H9 (cell line): ENCODE results near the gene NRXN2. TPM values are rescaled to one million over a fixed set of nuclear protein-coding genes. Genes with fewer than 3 reads are reported as not detected.

Experiments
- DNase-seq: peaks from one replicate; pipeline ENCODE4 v3.0.0-alpha.2; 2017
- H2AFZ ChIP-seq: one replicate; pipeline ENCODE4 v1.6.1; 2013; ENCODE audit warnings: mild to moderate bottlenecking, low read length, control low read depth, moderate library complexity
- H2AK5ac ChIP-seq: 2 replicates; pipeline ENCODE4 v1.6.1; 2013; ENCODE audit warnings: low read length, control low read depth, mixed read lengths; ENCODE audit not compliant: insufficient read length
- H2BK120ac ChIP-seq: one replicate; pipeline ENCODE4 v1.6.1; 2013; ENCODE audit warnings: low read depth, mild to moderate bottlenecking, low read length, control low read depth, inconsistent platforms; ENCODE audit not compliant: poor library complexity, severe bottlenecking
- H2BK12ac ChIP-seq: 2 replicates; pipeline ENCODE4 v1.6.1; 2013; ENCODE audit warnings: low read length, control low read depth, mixed read lengths, low read depth; ENCODE audit not compliant: insufficient read length
- H2BK15ac ChIP-seq: 2 replicates; pipeline ENCODE4 v1.6.1; 2013; ENCODE audit warnings: low read depth, low read length, control low read depth
- H2BK20ac ChIP-seq: one replicate; pipeline ENCODE4 v1.6.1; 2013; ENCODE audit warnings: low read depth, mild to moderate bottlenecking, low read length, control low read depth, inconsistent platforms; ENCODE audit not compliant: poor library complexity, severe bottlenecking
- H2BK5ac ChIP-seq: 2 replicates; pipeline ENCODE4 v1.6.1; 2013; ENCODE audit warnings: low read length, control low read depth, mixed read lengths; ENCODE audit not compliant: insufficient read length
- H3K14ac ChIP-seq: 2 replicates; pipeline ENCODE4 v1.6.1; 2013; ENCODE audit warnings: low read length, control low read depth; ENCODE audit not compliant: insufficient read depth
- H3K18ac ChIP-seq: 2 replicates; pipeline ENCODE4 v1.6.1; 2013; ENCODE audit warnings: low read depth, mild to moderate bottlenecking, mixed read lengths, low read length, control low read depth; ENCODE audit not compliant: insufficient read length
- H3K23ac ChIP-seq: 2 replicates; pipeline ENCODE4 v1.6.1; 2013; ENCODE audit warnings: low read length, control low read depth, mixed read lengths, low read depth; ENCODE audit not compliant: insufficient read length
- H3K23me2 ChIP-seq: 2 replicates; pipeline ENCODE4 v1.6.1; 2013; ENCODE audit warnings: low read depth, mild to moderate bottlenecking, mixed read lengths, low read length, control low read depth; ENCODE audit not compliant: insufficient read length, poor library complexity, severe bottlenecking
- H3K27ac ChIP-seq: 2 replicates; pipeline ENCODE4 v1.5.1; 2013; ENCODE audit warnings: low read length, control low read depth, mixed read lengths, low read depth; ENCODE audit not compliant: insufficient read length
- H3K27me3 ChIP-seq: 2 replicates; pipeline ENCODE4 v1.6.1; 2013; ENCODE audit warnings: low read length, control low read depth, inconsistent platforms; ENCODE audit not compliant: insufficient read depth
- H3K4ac ChIP-seq: 2 replicates; pipeline ENCODE4 v1.6.1; 2013; ENCODE audit warnings: low read depth, mild to moderate bottlenecking, control low read depth, inconsistent platforms, low read length, moderate library complexity
- H3K4me1 ChIP-seq: 2 replicates; pipeline ENCODE4 v1.6.1; 2013; ENCODE audit warnings: low read length, control low read depth, inconsistent platforms; ENCODE audit not compliant: insufficient read depth
- H3K4me2 ChIP-seq: 2 replicates; pipeline ENCODE4 v1.6.1; 2013; ENCODE audit warnings: low read length, control low read depth, mixed read lengths; ENCODE audit not compliant: insufficient read length, insufficient read depth
- H3K56ac ChIP-seq: 2 replicates; pipeline ENCODE4 v1.6.1; 2013; ENCODE audit warnings: low read depth, mild to moderate bottlenecking, mixed read lengths, low read length, control low read depth; ENCODE audit not compliant: insufficient read length
- H3K79me1 ChIP-seq: 2 replicates; pipeline ENCODE4 v1.6.1; 2013; ENCODE audit warnings: low read depth, mild to moderate bottlenecking, moderate library complexity, low read length, control low read depth, inconsistent platforms; ENCODE audit not compliant: insufficient read depth, poor library complexity, severe bottlenecking
- H3K79me2 ChIP-seq: 2 replicates; pipeline ENCODE4 v1.6.1; 2013; ENCODE audit warnings: low read length, control low read depth, inconsistent platforms; ENCODE audit not compliant: insufficient read depth
- H3K9ac ChIP-seq: 2 replicates; pipeline ENCODE4 v1.6.1; 2013; ENCODE audit warnings: low read length, control low read depth, mixed read lengths; ENCODE audit not compliant: insufficient read length; ENCODE audit errors: extremely low read depth
- H3K9me3 ChIP-seq: one replicate; pipeline ENCODE4 v1.6.1; 2013; ENCODE audit warnings: low read depth, low read length, inconsistent platforms; ENCODE audit not compliant: control insufficient read depth
- H3T11ph ChIP-seq: one replicate; pipeline ENCODE4 v1.6.1; 2013; ENCODE audit warnings: mild to moderate bottlenecking, low read length, control low read depth, inconsistent platforms
- H4K20me1 ChIP-seq: one replicate; pipeline ENCODE4 v1.6.1; 2013; ENCODE audit not compliant: control insufficient read depth, insufficient read length, insufficient read depth
- H4K5ac ChIP-seq: 2 replicates; pipeline ENCODE4 v1.6.1; 2013; ENCODE audit warnings: low read depth, mild to moderate bottlenecking, mixed read lengths, low read length, control low read depth; ENCODE audit not compliant: insufficient read length
- H4K8ac ChIP-seq: replicated peaks from 2 replicates; pipeline ENCODE4 v1.6.1; 2013; ENCODE audit warnings: low read length, control low read depth, mixed read lengths, low read depth; ENCODE audit not compliant: insufficient read length
- H4K91ac ChIP-seq: 2 replicates; pipeline ENCODE4 v1.6.1; 2013; ENCODE audit warnings: low read depth, mild to moderate bottlenecking, moderate library complexity, mixed read lengths, low read length, control low read depth; ENCODE audit not compliant: insufficient read length
- H3K27ac Mint-ChIP-seq, 3 experiments: 2 replicates in 2 of 3; 3 replicates in 1 of 3; pipeline ENCODE4 v1.8.0; 2020 to 2021; ENCODE audit warnings: mixed read lengths in 3 of 3, mild to moderate bottlenecking in 1 of 3, moderate library complexity in 1 of 3
- H3K27me3 Mint-ChIP-seq: 2 replicates; pipeline ENCODE4 v1.8.0; 2021; ENCODE audit warnings: low read depth, mild to moderate bottlenecking, moderate library complexity, mixed read lengths
- H3K36me3 Mint-ChIP-seq, 3 experiments: 2 replicates in 2 of 3; 3 replicates in 1 of 3; pipeline ENCODE4 v1.8.0; 2020 to 2021; ENCODE audit warnings: low read depth in 3 of 3, mixed read lengths in 3 of 3; ENCODE audit not compliant: insufficient read depth in 1 of 3
- H3K4me1 Mint-ChIP-seq, 2 experiments: 2 replicates each; pipeline ENCODE4 v1.8.0; 2020; ENCODE audit warnings: mixed read lengths in 2 of 2
- H3K4me3 Mint-ChIP-seq, 2 experiments: 2 replicates in 1 of 2; 3 replicates in 1 of 2; pipeline ENCODE4 v1.8.0; 2020 to 2021; ENCODE audit warnings: mild to moderate bottlenecking in 2 of 2, mixed read lengths in 2 of 2, moderate library complexity in 1 of 2
- H3K9me3 Mint-ChIP-seq, 2 experiments: 2 replicates in 1 of 2; 3 replicates in 1 of 2; pipeline ENCODE4 v1.8.0; 2020; ENCODE audit warnings: mild to moderate bottlenecking in 2 of 2, mixed read lengths in 2 of 2, moderate library complexity in 1 of 2
- CTCF ChIP-seq: fragments of 200-600 bp; sonication (generic); conservative IDR thresholded peaks from 3 replicates; pipeline ENCODE4 v1.8.0; 2021; ENCODE audit warnings: antibody characterized with exemption, mild to moderate bottlenecking
- WGBS: extraction: QIAGEN DNeasy Blood & Tissue Kit; methylation state at CpG from one replicate; pipeline ENCODE4 v1.1.7; 2013; ENCODE audit warnings: missing lambda C conversion rate, low lambda C conversion rate, mixed read lengths; ENCODE audit not compliant: insufficient read length; ENCODE audit errors: extremely low coverage; 5-methylcytosine and 5-hydroxymethylcytosine counted together
- total RNA-seq: library from RNA; stranded (reverse); gene quantifications from 2 replicates; pipeline ENCODE4 v1.2.1, GENCODE V29; 2021

Gene NRXN2
- total RNA-seq, 1 experiment from 2014 or later, result 3.9 TPM

GRCh38 chr11:64638829-64639228 is 84.2 kb downstream of the NRXN2 start:
- Histone ChIP-seq H3K79me1 (no peaks in the 10 kb centered on the region), H3K27ac (no peak overlapping the region), H2BK5ac (no peak overlapping the region), H4K20me1 (no peaks in the 10 kb centered on the region), H2BK120ac (no peak overlapping the region), H4K91ac (no peak overlapping the region), H3T11ph (no peak overlapping the region), H3K79me2 (no peaks in the 10 kb centered on the region), H2BK12ac (no peak overlapping the region), H4K5ac (no peak overlapping the region), H3K4ac (no peak overlapping the region), H3K56ac (no peak overlapping the region), H3K23me2 (peaks cover 17% of the 10 kb centered on the region), H3K23ac (no peak overlapping the region), H3K14ac (no peak overlapping the region), H2BK20ac (no peak overlapping the region), H4K8ac (no peak overlapping the region), H3K27me3 (peaks cover 36% of the 10 kb centered on the region), H2BK15ac (no peak overlapping the region), H3K9me3 (no peaks in the 10 kb centered on the region), H2AFZ (no peak overlapping the region), H3K18ac (no peak overlapping the region), H3K4me1 (no peaks in the 10 kb centered on the region; the same call in 1 of the 2 replicates), H3K4me2 (peak overlapping the region; percentile 54), H3K9ac (no peak overlapping the region), H2AK5ac (no peak overlapping the region)
- WGBS, result no CpG with 5 or more reads among the region's 2 CpGs
- Mint-ChIP-seq H3K4me1 (peaks cover 9 to 21% of the 10 kb centered on the region in 2 experiments), H3K9me3 (no peaks in the 10 kb centered on the region), H3K27me3 (peaks cover 40% of the 10 kb centered on the region), H3K27ac (no peak overlapping the region), H3K36me3 (peaks cover 0 to 3% (median 0%) of the 10 kb centered on the region in 3 experiments; a peak in 1 of 7 replicates), H3K4me3 (peak overlapping the region in 1 of 2 experiments; percentile 77; a peak in 3 of 5 replicates)
- no peak for TF ChIP-seq CTCF
- no peak for DNase-seq
